GM12878 (cell line): ENCODE measurements around the gene QSOX1. TPM values are rescaled to one million over a fixed set of nuclear protein-coding genes. Genes with fewer than 3 reads are reported as not detected.

Experiments used
- ATAC-seq: fragments of 200-7000 bp; cut with Tn5 transposase; 3 replicates; pipeline ENCODE4 v1.9.1; 2020; ENCODE audit warnings: mild to moderate bottlenecking, moderate library complexity
- BruUV-seq: library from RNA; stranded (reverse); fragments of 400-500 nt; replicated peaks from 2 replicates; lab custom pipeline; 2021; lab: Mats Ljungman, UMichigan
- CTCF ChIA-PET: fragments of 300-600 bp; sonication (Branson Sonifier 250); formaldehyde crosslinking; extraction: SDS; loops from one replicate; lab custom pipeline; 2021; ENCODE audit warnings: inconsistent platforms; lab: Yijun Ruan, JAX
- POLR2A ChIA-PET: fragments of 350-600 bp; formaldehyde crosslinking; extraction: SDS; loops from one replicate; lab custom pipeline; 2021; ENCODE audit warnings: inconsistent platforms; lab: Charles Lee
- RAD21 ChIA-PET: fragments of 300-600 bp; sonication (Branson Sonifier 250); formaldehyde crosslinking; loops from one replicate; lab custom pipeline; 2023; ENCODE audit warnings: antibody characterized with exemption; ENCODE audit not compliant: unreplicated experiment; lab: Charles Lee
- SMC1A ChIA-PET: fragments of 300-600 bp; sonication (Branson Sonifier 250); formaldehyde crosslinking; loops from one replicate; lab custom pipeline; 2023; ENCODE audit not compliant: unreplicated experiment, uncharacterized antibody; lab: Charles Lee
- DNase-seq: peaks from one replicate; pipeline ENCODE4 v3.0.0-alpha.2; 2011; ENCODE audit warnings: low read depth, low spot score
- FAIRE-seq: peaks from 3 replicates; lab custom pipeline; 2011; peaks lifted over from hg19 to GRCh38; lab: Jason Lieb, UNC
- H2AFZ ChIP-seq: 2 replicates; pipeline ENCODE4 v1.6.0; 2011; ENCODE audit warnings: low read depth, low read length, control low read depth; ENCODE audit not compliant: control insufficient read depth
- H3K27ac ChIP-seq: 2 replicates; pipeline ENCODE4 v1.5.1; 2011; ENCODE audit warnings: control low read depth; ENCODE audit not compliant: control insufficient read depth, insufficient read depth
- H3K27me3 ChIP-seq, 2 experiments: replicated peaks in 1 of 2; 2 replicates each; pipeline versions ENCODE4 v1.6.0 to v1.6.1; 2011; ENCODE audit warnings: low read length in 1 of 2; ENCODE audit not compliant: control insufficient read depth in 2 of 2, insufficient read depth in 2 of 2
- H3K36me3 ChIP-seq, 2 experiments: 2 replicates each; pipeline ENCODE4 v1.5.1; 2011; ENCODE audit warnings: low read length in 1 of 2; ENCODE audit not compliant: control insufficient read depth in 2 of 2, insufficient read depth in 2 of 2
- H3K4me1 ChIP-seq: 2 replicates; pipeline ENCODE4 v1.6.1; 2011; ENCODE audit warnings: mild to moderate bottlenecking, low read length, moderate library complexity, mixed read lengths; ENCODE audit not compliant: control insufficient read depth, insufficient read depth
- H3K4me2 ChIP-seq: 2 replicates; pipeline ENCODE4 v1.6.0; 2011; ENCODE audit warnings: control low read depth; ENCODE audit not compliant: control insufficient read depth, insufficient read depth
- H3K4me3 ChIP-seq: fragments of 200-600 bp; sonication (generic); 2 replicates; pipeline ENCODE4 v1.5.1; 2016
- H3K79me2 ChIP-seq: 2 replicates; pipeline ENCODE4 v1.6.0; 2011; ENCODE audit warnings: low read length; ENCODE audit not compliant: control insufficient read depth, insufficient read depth
- H3K9ac ChIP-seq: 2 replicates; pipeline ENCODE4 v1.8.0; 2011; ENCODE audit warnings: low read length, control low read depth, mixed read lengths; ENCODE audit not compliant: control insufficient read depth, insufficient read depth
- H3K9me3 ChIP-seq: replicated peaks from 3 replicates; pipeline ENCODE4 v1.5.1; 2011; ENCODE audit warnings: mild to moderate bottlenecking, low read length; ENCODE audit not compliant: control insufficient read depth, insufficient read depth
- H4K20me1 ChIP-seq: 2 replicates; pipeline ENCODE4 v1.6.0; 2011; ENCODE audit not compliant: control insufficient read depth, insufficient read depth
- CEBPZ ChIP-seq: fragments of 150-350 bp; IDR thresholded peaks from 2 replicates; pipeline ENCODE4 v1.6.1; 2016; ENCODE audit warnings: low read depth, low read length
- IRF5 ChIP-seq: fragments of 450-650 bp; IDR thresholded peaks from 2 replicates; pipeline ENCODE4 v1.6.1; 2017; ENCODE audit warnings: borderline replicate concordance
- JUNB ChIP-seq: IDR thresholded peaks from 2 replicates; pipeline ENCODE4 v1.6.1; 2016; ENCODE audit warnings: antibody characterized with exemption, mild to moderate bottlenecking
- NR2C2 ChIP-seq: IDR thresholded peaks from 2 replicates; pipeline ENCODE4 v1.6.1; 2011; ENCODE audit warnings: borderline replicate concordance, low read depth; ENCODE audit not compliant: control insufficient read depth, insufficient read length
- RB1 ChIP-seq: fragments of 450-650 bp; formaldehyde crosslinking; IDR thresholded peaks from 2 replicates; pipeline ENCODE4 v1.6.1; 2017; ENCODE audit warnings: mild to moderate bottlenecking, borderline replicate concordance
- WGBS: methylation state at CpG from one replicate; pipeline ENCODE4 v1.1.6; 2016; ENCODE audit warnings: low lambda C conversion rate; ENCODE audit not compliant: insufficient replicate concordance, insufficient coverage; ENCODE audit errors: missing lambda C conversion rate; 5-methylcytosine and 5-hydroxymethylcytosine counted together
- in situ Hi-C: fragments of 300-500 bp; cut with MboI; formaldehyde crosslinking; loops from 9 replicates; pipeline ENCODE4 v1.14.3; 2018; ENCODE audit warnings: mixed read lengths
- intact Hi-C: fragments of 100-400 bp; cut with micrococcal nuclease; formaldehyde crosslinking; loops from one replicate; pipeline ENCODE4 v1.14.2; 2022; ENCODE audit not compliant: unreplicated experiment
- polyA plus RNA-seq, 11 experiments: library from polyadenylated mRNA; depleted of rRNA in 4 of 11; unstranded in 6 of 11; stranded (reverse) in 5 of 11; fragments of >200 nt; fragmentation: Nextera tagmentation in 4 of 11; fragmentation: Illumina TruSeq in 1 of 11; extraction: Ambion mirVana in 4 of 11; extraction: Trizol in 1 of 11; gene quantifications; 1 replicate in 1 of 11; 2 replicates in 10 of 11; pipeline versions ENCODE4 v1.2.1 to v1.2.3, GENCODE V29; 2011 to 2016; ENCODE audit warnings: inconsistent platforms in 2 of 11, missing spikeins in 2 of 11, low read depth in 1 of 11
- total RNA-seq, 4 experiments: library from RNA; depleted of rRNA in 3 of 4; stranded (reverse); fragments of >200 nt in 3 of 4; fragmentation: Illumina TruSeq in 1 of 4; extraction: Trizol in 1 of 4; gene quantifications; 2 replicates each; pipeline versions ENCODE4 v1.2.1 to v1.2.3, GENCODE V29; 2013 to 2021

QSOX1 gene
- total and polyA plus RNA-seq, 10 of the 15 experiments (the other 5 are each of a cell fraction or from before 2014, with no cell fraction given) = 1.8 to 31.3 (median 11.2) TPM

GRCh38 chr1:180144659-180145357 is 9.9 kb upstream of the QSOX1 start (continued):
- no peak for TF ChIP-seq IRF5
- TF ChIP-seq NR2C2 = no peak

GRCh38 chr1:180145446-180145845 is 9.2 kb upstream of the QSOX1 start:
- intact Hi-C loops (no loop called here), in situ Hi-C loops (no loop called here)
- no peak for DNase-seq
- SMC1A ChIA-PET = interaction anchor here (0.6 to 1.1 kb wide), 3 partner anchors 100 to 1283 kb away, joined by 3 to 4 read pairs (median 3); no protein-coding TSS in a partner anchor
- BruUV-seq = no TSS peak
- TF ChIP-seq RB1 = no peak
- TF ChIP-seq JUNB = no peak
- no peak for TF ChIP-seq IRF5
- no peak for TF ChIP-seq CEBPZ
- Histone ChIP-seq H3K79me2 (no peaks in the 10 kb centered on the region), H3K9ac (no peak overlapping the region), H3K36me3 (no peaks in the 10 kb centered on the region), H3K4me2 (no peak overlapping the region), H3K27me3 (0 out of 4 replicates have a peak, but pooled peaks cover 0 to 1% of the 10 kb centered on the region in 2 experiments), H2AFZ (no peak overlapping the region), H4K20me1 (no peaks in the 10 kb centered on the region), H3K27ac (no peak overlapping the region), H3K4me3 (no peak overlapping the region), H3K9me3 (no peaks in the 10 kb centered on the region), H3K4me1 (no peaks in the 10 kb centered on the region)
- no peak for FAIRE-seq
- ATAC-seq = no peak
- 67% methylated on average over 3 of the region's 3 CpGs for WGBS
- RAD21 ChIA-PET = interaction anchor here (1.1 kb wide), 1 partner anchor 33 kb away, joined by 3 read pairs; no protein-coding TSS in a partner anchor
- CTCF ChIA-PET = interaction anchor here (1.1 to 1.5 kb wide), 3 partner anchors 14 to 439 kb away, joined by 3 to 4 read pairs (median 3); no protein-coding TSS in a partner anchor
- POLR2A ChIA-PET = interaction anchor here (0.7 kb wide), 1 partner anchor 13 kb away, joined by 3 read pairs; no protein-coding TSS in a partner anchor
